GM19438 (cell line): ENCODE results near the gene ANKIB1.
"Not testable (repeated sequence)": the region's sequence is repeated elsewhere in the genome, so short reads cannot be mapped to it uniquely, and the experiment has no call there.

ENCODE experiments used
- ATAC-seq: cut with Tn5 transposase; IDR thresholded peaks from one replicate; pipeline ENCODE4 v1.9.1; 2021; ENCODE audit warnings: low read depth; ENCODE audit not compliant: unreplicated experiment

Gene ANKIB1

GRCh38 chr7:92402920-92403759, 157.4 kb downstream of the ANKIB1 start:
- ATAC-seq: no peak

- no peak for ATAC-seq
Observed at GRCh38 chr7:92403760-92404074, 157.9 kb downstream of the ANKIB1 start.

- ATAC-seq: no peak
Observed at GRCh38 chr7:92404170-92404614, 158.4 kb downstream of the ANKIB1 start.

- ATAC-seq: no peak
Observed at GRCh38 chr7:92409357-92409756, 163.6 kb downstream of the ANKIB1 start.

GRCh38 chr7:92410162-92410561, 164.4 kb downstream of the ANKIB1 start:
- not testable (repeated sequence) for ATAC-seq

- no peak for ATAC-seq
Observed at GRCh38 chr7:92412745-92413144, 167.0 kb downstream of the ANKIB1 start.

GRCh38 chr7:92413550-92413949, 167.8 kb downstream of the ANKIB1 start:
- ATAC-seq: no peak

GRCh38 chr7:92415225-92415624, 169.5 kb downstream of the ANKIB1 start:
- ATAC-seq: no peak

- ATAC-seq: no peak
Observed at GRCh38 chr7:92417913-92418312, 172.1 kb downstream of the ANKIB1 start.

- ATAC-seq: no peak
Observed at GRCh38 chr7:92421676-92422435, 176.1 kb downstream of the ANKIB1 start.

GRCh38 chr7:92422926-92423325, 177.2 kb downstream of the ANKIB1 start:
- ATAC-seq: no peak

GRCh38 chr7:92423710-92424131, 177.9 kb downstream of the ANKIB1 start:
- no peak for ATAC-seq

- no peak for ATAC-seq
Observed at GRCh38 chr7:92425311-92425947, 179.7 kb downstream of the ANKIB1 start.

GRCh38 chr7:92427193-92427592, 181.4 kb downstream of the ANKIB1 start:
- no peak for ATAC-seq

- no peak for ATAC-seq
Observed at GRCh38 chr7:92432299-92432946, 186.6 kb downstream of the ANKIB1 start.

GRCh38 chr7:92433019-92433418, 187.2 kb downstream of the ANKIB1 start:
- no peak for ATAC-seq

GRCh38 chr7:92435542-92435941, 189.8 kb downstream of the ANKIB1 start:
- ATAC-seq: no peak

GRCh38 chr7:92436612-92437445, 191.1 kb downstream of the ANKIB1 start:
- no peak for ATAC-seq

GRCh38 chr7:92437956-92438491, 192.2 kb downstream of the ANKIB1 start:
- no peak for ATAC-seq

GRCh38 chr7:92442720-92443119, 196.9 kb downstream of the ANKIB1 start:
- ATAC-seq: not testable (repeated sequence)
